ENCODE measurements around the gene MIAT. TPM values are rescaled to one million over a fixed set of nuclear protein-coding genes. Genes with fewer than 3 reads are reported as not detected.

The MIAT gene
- total and polyA plus RNA-seq, 2 of the 4 experiments (the other 2 are of a cell fraction): 0.54 to 0.65 TPM

- no peak overlapping the region for H3K14ac ChIP-seq (replicated peaks; ENCODE audit: low read depth, low read length)
- H2AK5ac ChIP-seq (ENCODE audit: low read depth, low read length): no peak overlapping the region
- no peak overlapping the region for H3K4me2 ChIP-seq (ENCODE audit: low read depth, low read length)
- no peak overlapping the region for H3K56ac ChIP-seq (ENCODE audit: extremely low read depth, insufficient read depth, low read length)
- no peak overlapping the region for H4K8ac ChIP-seq (ENCODE audit: low read depth in 2 of 2, low read length in 2 of 2)
- dilution Hi-C loops (cut with HindIII; ENCODE audit: low sequenced_read_pairs, unreplicated experiment): no loop called here
- no peak for ATAC-seq (ENCODE audit: low read depth)
- H4K5ac ChIP-seq (ENCODE audit: low read depth, low read length): no peak overlapping the region
- BruUV-seq (replicated peaks): no TSS peak
- no peak overlapping the region for H2BK5ac ChIP-seq (ENCODE audit: low read depth, low read length, poor library complexity, severe bottlenecking)
- no peaks in the 10 kb centered on the region for H3K4me1 ChIP-seq (ENCODE audit: control insufficient read depth, insufficient read depth, low read length)
- POLR2A ChIA-PET (ENCODE audit: unreplicated experiment): interaction anchor here (0.5 kb wide), 1 partner anchor 16 kb away, joined by 3 read pairs; no protein-coding TSS in a partner anchor
- no peak overlapping the region for H2BK20ac ChIP-seq (ENCODE audit: low read depth, low read length)
- H3K23ac ChIP-seq (ENCODE audit: low read depth, low read length): no peak overlapping the region
- no peak overlapping the region for H3K4ac ChIP-seq (ENCODE audit: low read depth, low read length)
- H2AK9ac ChIP-seq (replicated peaks; ENCODE audit: low read depth, low read length, poor library complexity): no peak overlapping the region
- H2BK120ac ChIP-seq (ENCODE audit: low read depth, low read length): no peak overlapping the region
- no peak for DNase-seq
- no peaks in the 10 kb centered on the region for H3K27me3 ChIP-seq (ENCODE audit: control insufficient read depth, insufficient read depth, low read length)
- no peak overlapping the region for H3K4me3 ChIP-seq (ENCODE audit: insufficient read depth, low read depth, low read length)
- CTCF ChIA-PET: interaction anchor here (1.8 kb wide), 1 partner anchor 14 kb away, joined by 5 read pairs; no protein-coding TSS in a partner anchor
- intact Hi-C loops (cut with micrococcal nuclease): no loop called here
- 100% methylated on average over 2 of the region's 3 CpGs; no CpG with 5 or more reads in 1 of the 2 experiments for WGBS, 2 experiments (ENCODE audit: extremely low coverage in 2 of 2, insufficient read length in 1 of 2)
- no peak for TF ChIP-seq MXI1 (IDR thresholded peaks at IDR 0.05; ENCODE audit: borderline replicate concordance, low read depth, low read length)
- TF ChIP-seq USF2 (IDR thresholded peaks at IDR 0.05; ENCODE audit: low read depth, low read length): no peak
- TF ChIP-seq MAFK (IDR thresholded peaks at IDR 0.05; ENCODE audit: low read depth, low read length): no peak
- no peak for TF ChIP-seq SMC3 (IDR thresholded peaks at IDR 0.05; ENCODE audit: low read depth, low read length)
- no peak for TF ChIP-seq RFX5 (IDR thresholded peaks at IDR 0.05; ENCODE audit: low read depth, low read length)
- no peak for TF ChIP-seq MAZ (IDR thresholded peaks at IDR 0.05; ENCODE audit: borderline replicate concordance, low read depth, low read length)
- TF ChIP-seq POLR2A (IDR thresholded peaks at IDR 0.05; ENCODE audit: low read depth, low read length): no peak
- no peak for TF ChIP-seq RCOR1 (IDR thresholded peaks at IDR 0.05; ENCODE audit: insufficient replicate concordance, low read length)
- no peak for TF ChIP-seq CHD1 (IDR thresholded peaks at IDR 0.05; ENCODE audit: low read depth, low read length)
- TF ChIP-seq CEBPB (IDR thresholded peaks at IDR 0.05; ENCODE audit: low read depth, low read length): no peak
- TF ChIP-seq, protein P1, sequence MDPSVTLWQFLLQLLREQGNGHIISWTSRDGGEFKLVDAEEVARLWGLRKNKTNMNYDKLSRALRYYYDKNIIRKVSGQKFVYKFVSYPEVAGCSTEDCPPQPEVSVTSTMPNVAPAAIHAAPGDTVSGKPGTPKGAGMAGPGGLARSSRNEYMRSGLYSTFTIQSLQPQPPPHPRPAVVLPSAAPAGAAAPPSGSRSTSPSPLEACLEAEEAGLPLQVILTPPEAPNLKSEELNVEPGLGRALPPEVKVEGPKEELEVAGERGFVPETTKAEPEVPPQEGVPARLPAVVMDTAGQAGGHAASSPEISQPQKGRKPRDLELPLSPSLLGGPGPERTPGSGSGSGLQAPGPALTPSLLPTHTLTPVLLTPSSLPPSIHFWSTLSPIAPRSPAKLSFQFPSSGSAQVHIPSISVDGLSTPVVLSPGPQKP (IDR thresholded peaks at IDR 0.05; ENCODE audit: borderline replicate concordance, low read depth, low read length): no peak
- no peak for TF ChIP-seq FOS (IDR thresholded peaks at IDR 0.05; ENCODE audit: low read depth, low read length)
- TF ChIP-seq, protein P2, sequence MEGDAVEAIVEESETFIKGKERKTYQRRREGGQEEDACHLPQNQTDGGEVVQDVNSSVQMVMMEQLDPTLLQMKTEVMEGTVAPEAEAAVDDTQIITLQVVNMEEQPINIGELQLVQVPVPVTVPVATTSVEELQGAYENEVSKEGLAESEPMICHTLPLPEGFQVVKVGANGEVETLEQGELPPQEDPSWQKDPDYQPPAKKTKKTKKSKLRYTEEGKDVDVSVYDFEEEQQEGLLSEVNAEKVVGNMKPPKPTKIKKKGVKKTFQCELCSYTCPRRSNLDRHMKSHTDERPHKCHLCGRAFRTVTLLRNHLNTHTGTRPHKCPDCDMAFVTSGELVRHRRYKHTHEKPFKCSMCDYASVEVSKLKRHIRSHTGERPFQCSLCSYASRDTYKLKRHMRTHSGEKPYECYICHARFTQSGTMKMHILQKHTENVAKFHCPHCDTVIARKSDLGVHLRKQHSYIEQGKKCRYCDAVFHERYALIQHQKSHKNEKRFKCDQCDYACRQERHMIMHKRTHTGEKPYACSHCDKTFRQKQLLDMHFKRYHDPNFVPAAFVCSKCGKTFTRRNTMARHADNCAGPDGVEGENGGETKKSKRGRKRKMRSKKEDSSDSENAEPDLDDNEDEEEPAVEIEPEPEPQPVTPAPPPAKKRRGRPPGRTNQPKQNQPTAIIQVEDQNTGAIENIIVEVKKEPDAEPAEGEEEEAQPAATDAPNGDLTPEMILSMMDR (conservative IDR thresholded peaks at IDR 0.05; ENCODE audit: low read depth, low read length): no peak
- TF ChIP-seq BHLHE40 (IDR thresholded peaks at IDR 0.05; ENCODE audit: low read depth, low read length): no peak
- 0 out of 2 replicates have a peak, but pooled peaks cover 3% of the 10 kb centered on the region for H3K9me1 ChIP-seq (ENCODE audit: insufficient read depth, low read length)
- no peaks in the 10 kb centered on the region for H3K9me3 ChIP-seq (ENCODE audit: control insufficient read depth, insufficient read depth, low read length)
- H3K79me1 ChIP-seq (ENCODE audit: low read depth in 1 of 2, low read length in 2 of 2): peaks cover 6 to 7% of the 10 kb centered on the region in 2 experiments
- no peak overlapping the region for H3K18ac ChIP-seq (ENCODE audit: low read depth, low read length)
- no peaks in the 10 kb centered on the region; the same call in 1 of the 2 replicates for H4K20me1 ChIP-seq (ENCODE audit: insufficient read depth, low read length)
- H2BK15ac ChIP-seq (ENCODE audit: low read depth, low read length): no peak overlapping the region
- H3K9ac ChIP-seq (ENCODE audit: low read depth, low read length): no peak overlapping the region
- no peak overlapping the region for H4K91ac ChIP-seq (ENCODE audit: insufficient read depth, low read depth, low read length)
- no peak overlapping the region for H2AFZ ChIP-seq (replicated peaks; ENCODE audit: low read length, poor library complexity)
- no peak overlapping the region for H3K27ac ChIP-seq (ENCODE audit: insufficient read depth, low read length)
- in situ Hi-C loops (cut with MboI; ENCODE audit: low sequenced_read_pairs): no loop called here
- H3K36me3 ChIP-seq (ENCODE audit: control insufficient read depth, insufficient read depth, low read length): no peaks in the 10 kb centered on the region; the same call in 1 of the 2 replicates
Observed at GRCh38 chr22:26692215-26692614, 34.8 kb downstream of the MIAT start.

All from IMR-90 (cell line).